Measurements from ENCODE around the gene HSPB9.
"Not testable (repeated sequence)": the region's sequence is repeated elsewhere in the genome, so short reads cannot be mapped to it uniquely, and the experiment has no call there.

Gene HSPB9

GRCh38 chr17:42135664-42136653, 13.4 kb downstream of the HSPB9 start:
- TF ChIP-seq CTCF (IDR thresholded peaks at IDR 0.05; ENCODE audit: control insufficient read depth, extremely low read depth, insufficient read depth), result no peak
- H3K4me3 ChIP-seq (ENCODE audit: low read depth, low read length), result peak overlapping the region; percentile 50
- DNase-seq (ENCODE audit: low read depth), result peak; percentile 96

GRCh38 chr17:42136654-42137051, 14.0 kb downstream of the HSPB9 start:
- DNase-seq (ENCODE audit: low read depth), result no peak
- TF ChIP-seq CTCF (IDR thresholded peaks at IDR 0.05; ENCODE audit: control insufficient read depth, extremely low read depth, insufficient read depth), result no peak
- H3K4me3 ChIP-seq (ENCODE audit: low read depth, low read length), result peak overlapping the region; percentile 50

GRCh38 chr17:42138749-42139492, 16.3 kb downstream of the HSPB9 start:
- TF ChIP-seq CTCF (IDR thresholded peaks at IDR 0.05; ENCODE audit: control insufficient read depth, extremely low read depth, insufficient read depth), result no peak
- DNase-seq (ENCODE audit: low read depth), result no peak
- no peak overlapping the region for H3K4me3 ChIP-seq (ENCODE audit: low read depth, low read length)

- DNase-seq (ENCODE audit: low read depth), result not testable (repeated sequence)
These were observed 18.1 kb downstream of the HSPB9 start for GRCh38 chr17:42140690-42141089.

GRCh38 chr17:42141382-42141781, 18.8 kb downstream of the HSPB9 start:
- no peak for TF ChIP-seq CTCF (IDR thresholded peaks at IDR 0.05; ENCODE audit: control insufficient read depth, extremely low read depth, insufficient read depth)
- no peak overlapping the region for H3K4me3 ChIP-seq (ENCODE audit: low read depth, low read length)
- no peak for DNase-seq (ENCODE audit: low read depth)

More at GRCh38 chr17:42140690-42141089, 18.1 kb downstream of the HSPB9 start:
- H3K4me3 ChIP-seq (ENCODE audit: low read depth, low read length), result not testable (repeated sequence)

- DNase-seq (ENCODE audit: low read depth), result no peak
- H3K4me3 ChIP-seq (ENCODE audit: low read depth, low read length), result no peak overlapping the region
- TF ChIP-seq CTCF (IDR thresholded peaks at IDR 0.05; ENCODE audit: control insufficient read depth, extremely low read depth, insufficient read depth), result no peak
These were observed 19.8 kb downstream of the HSPB9 start for GRCh38 chr17:42142371-42142896.

GRCh38 chr17:42143138-42143537, 20.5 kb downstream of the HSPB9 start:
- H3K4me3 ChIP-seq (ENCODE audit: low read depth, low read length); DNase-seq (ENCODE audit: low read depth): not testable (repeated sequence)

All from LNCaP clone FGC (cell line).